Measurements from ENCODE around the gene BAIAP2.
"Not testable (repeated sequence)": the region's sequence is repeated elsewhere in the genome, so short reads cannot be mapped to it uniquely, and the experiment has no call there.

Gene BAIAP2

DNA sequence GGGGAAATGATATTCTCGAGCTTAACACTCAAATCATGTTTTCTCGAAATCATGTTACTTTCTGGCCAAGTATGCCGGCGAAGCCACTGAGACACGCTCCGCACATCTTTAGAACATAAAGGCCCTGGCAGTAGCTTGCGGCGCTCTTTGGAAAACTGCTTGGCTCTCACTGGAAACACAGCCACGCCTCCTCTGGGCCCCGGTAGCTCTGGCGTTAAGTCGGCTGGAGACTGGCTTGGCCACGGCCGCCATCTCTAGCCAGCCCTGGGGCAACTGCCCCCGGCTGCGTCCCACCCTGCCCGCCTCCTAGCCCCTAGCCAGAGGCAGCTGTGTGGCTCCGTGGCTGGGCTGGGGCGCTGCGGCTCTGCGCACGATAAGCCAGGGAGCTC is 9.2 kb upstream of the BAIAP2 start:
- no peak for DNase-seq

DNA sequence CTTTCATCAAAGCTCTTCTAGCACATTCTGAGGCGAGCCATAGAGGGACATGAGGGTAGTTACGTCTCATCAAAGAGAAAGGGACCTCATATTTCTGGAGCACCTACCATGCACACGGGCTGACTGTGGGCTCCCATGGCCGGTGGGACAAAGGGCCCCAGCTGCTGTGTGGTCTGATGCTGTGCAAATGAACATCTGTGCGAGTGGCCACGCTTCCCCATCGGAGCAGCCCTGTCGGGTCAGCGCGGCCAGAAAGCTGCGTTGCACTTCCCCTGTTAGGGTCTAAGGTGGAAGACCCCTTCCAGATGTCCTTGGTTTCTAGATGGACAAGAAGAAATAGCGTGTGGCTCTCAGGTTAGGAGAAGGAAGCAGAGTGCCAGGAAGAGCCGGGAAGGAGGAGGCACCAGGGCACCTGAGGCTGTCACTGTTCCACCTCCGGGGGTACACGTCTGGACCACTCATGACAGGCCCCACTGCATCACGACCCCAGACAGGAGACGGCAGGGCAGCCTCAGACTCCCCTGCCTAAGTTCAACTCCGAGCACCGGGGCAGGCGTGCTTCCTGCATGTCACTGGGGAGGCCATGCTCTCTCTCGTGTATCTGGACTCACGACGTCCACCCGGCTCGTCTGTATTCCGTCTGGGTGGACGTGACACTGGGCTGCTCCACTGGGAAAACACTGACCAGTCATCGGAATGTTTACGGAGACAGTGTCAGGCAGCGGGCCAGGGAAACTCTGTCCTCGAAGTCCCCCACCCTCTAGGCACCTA is 8.5 kb upstream of the BAIAP2 start:
- no peak for DNase-seq

DNA sequence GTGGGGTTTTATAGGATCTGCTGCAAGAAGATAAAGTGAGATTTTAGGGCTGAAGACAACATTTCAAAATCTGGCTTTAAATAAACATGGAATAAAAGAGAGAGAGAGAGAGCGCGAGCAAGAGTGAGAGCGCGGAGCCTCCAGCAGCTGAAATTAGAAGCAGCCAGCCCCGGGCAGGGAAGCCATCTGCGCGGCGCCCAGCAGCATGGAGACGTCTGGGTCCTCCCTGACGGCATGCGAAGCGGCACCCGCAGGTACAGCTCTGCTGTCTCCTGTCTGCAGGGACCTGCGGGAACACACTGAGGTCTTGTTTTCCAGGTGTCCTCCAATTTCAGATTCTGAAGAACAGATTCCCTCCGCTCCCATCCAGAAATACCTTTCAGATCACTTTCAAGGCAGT is 7.9 kb upstream of the BAIAP2 start:
- no peak for DNase-seq

DNA sequence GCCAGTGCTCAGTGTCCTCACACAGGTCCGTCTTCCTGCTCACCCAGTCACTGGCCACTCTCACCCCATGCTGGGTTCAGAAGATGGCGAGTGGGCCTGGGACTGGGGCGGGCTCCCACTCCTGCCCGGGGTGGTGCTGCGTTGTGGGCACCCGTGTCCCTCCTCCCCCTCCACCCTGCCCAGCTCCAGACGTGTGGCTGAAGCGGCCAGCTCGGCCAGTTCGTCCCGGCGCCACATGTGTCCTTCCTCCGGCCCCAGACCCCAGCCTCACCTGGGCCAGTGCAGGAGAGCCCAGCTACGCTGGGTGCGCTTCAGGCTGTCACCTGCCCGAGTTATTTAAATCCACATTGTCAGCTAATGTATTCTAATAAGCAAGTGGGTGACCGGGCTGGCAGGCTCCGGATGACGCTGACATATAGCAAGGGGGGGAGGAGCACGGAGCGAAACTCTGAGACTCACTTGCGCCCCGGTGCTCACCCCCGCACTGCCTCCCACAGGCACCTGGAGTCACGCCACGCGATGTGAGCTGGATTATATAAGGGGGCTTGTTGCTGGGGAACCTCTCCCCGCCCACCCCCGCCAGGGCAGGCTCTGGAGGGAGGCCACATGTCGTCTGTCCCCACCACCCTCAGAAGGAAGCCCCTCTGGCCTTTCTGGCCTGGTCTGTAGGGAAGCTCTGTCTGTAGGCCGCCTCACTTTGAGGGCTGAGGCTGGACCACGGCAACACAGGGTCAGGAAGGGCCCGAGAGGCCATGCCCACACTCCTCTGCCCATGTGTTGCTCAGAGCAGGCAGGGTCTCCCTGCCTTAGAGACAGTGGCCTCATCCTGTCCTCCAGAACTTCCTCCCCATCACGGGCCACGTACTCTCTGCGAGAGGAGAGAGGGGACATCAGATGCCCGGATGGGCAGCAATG is 7.1 kb upstream of the BAIAP2 start:
- DNase-seq: no peak

DNA sequence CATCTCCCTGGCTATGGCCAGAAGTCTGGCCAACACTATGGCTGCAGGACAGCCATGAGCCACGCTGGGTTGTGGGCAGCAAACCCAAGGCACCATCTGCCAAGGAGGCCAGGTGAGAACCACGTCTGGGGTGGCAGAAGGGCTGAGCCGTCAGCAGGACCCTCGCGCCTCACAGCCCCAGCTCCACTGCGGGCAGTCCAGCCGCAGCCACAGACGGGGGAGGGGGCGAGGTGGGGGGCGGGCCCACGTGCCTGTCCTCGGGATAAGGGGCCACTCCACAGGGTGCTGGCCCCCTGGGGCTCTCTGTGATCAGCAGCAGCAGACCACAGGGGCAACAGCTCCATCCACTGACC is 6.5 kb upstream of the BAIAP2 start:
- DNase-seq: no peak

DNA sequence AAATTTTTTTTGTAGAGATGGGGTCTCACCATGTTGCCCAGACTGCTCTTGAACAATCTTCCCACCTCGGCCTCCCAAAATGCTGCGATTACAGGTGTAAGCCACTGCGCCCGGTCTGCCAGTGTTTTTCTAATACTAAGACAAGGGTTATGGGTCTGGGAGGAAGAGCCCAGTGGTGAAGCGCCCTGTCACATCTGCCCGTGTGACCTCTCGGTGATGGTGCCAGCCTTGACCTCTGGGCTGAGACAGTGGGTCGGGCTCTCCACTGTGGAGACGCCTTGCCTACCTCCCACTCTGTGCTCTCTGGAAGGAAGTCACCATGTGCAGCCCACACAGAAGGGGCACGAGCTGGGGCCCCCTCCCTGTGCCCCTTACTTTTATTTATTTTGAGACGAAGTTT is 5.1 kb upstream of the BAIAP2 start:
- DNase-seq: no peak

DNA sequence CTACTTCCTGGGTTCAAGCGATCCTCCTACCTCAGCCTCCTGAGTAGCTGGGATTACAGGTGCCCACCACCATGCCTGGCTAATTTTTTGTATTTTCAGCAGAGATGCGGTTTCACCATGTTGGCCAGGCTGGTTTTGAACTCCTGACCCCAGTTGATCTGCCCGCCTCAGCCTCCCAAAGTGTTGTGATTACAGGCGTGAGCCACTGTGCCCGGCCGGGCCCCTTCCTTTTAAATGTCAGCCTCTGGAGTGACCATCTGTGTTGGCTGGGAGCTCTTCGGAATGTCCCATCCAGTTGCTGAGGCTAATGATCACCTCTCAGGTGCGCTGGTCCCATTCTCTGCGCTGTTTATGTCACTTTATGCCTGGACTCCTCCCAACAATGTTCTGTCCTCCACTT is 4.6 kb upstream of the BAIAP2 start:
- not testable (repeated sequence) for DNase-seq

DNA sequence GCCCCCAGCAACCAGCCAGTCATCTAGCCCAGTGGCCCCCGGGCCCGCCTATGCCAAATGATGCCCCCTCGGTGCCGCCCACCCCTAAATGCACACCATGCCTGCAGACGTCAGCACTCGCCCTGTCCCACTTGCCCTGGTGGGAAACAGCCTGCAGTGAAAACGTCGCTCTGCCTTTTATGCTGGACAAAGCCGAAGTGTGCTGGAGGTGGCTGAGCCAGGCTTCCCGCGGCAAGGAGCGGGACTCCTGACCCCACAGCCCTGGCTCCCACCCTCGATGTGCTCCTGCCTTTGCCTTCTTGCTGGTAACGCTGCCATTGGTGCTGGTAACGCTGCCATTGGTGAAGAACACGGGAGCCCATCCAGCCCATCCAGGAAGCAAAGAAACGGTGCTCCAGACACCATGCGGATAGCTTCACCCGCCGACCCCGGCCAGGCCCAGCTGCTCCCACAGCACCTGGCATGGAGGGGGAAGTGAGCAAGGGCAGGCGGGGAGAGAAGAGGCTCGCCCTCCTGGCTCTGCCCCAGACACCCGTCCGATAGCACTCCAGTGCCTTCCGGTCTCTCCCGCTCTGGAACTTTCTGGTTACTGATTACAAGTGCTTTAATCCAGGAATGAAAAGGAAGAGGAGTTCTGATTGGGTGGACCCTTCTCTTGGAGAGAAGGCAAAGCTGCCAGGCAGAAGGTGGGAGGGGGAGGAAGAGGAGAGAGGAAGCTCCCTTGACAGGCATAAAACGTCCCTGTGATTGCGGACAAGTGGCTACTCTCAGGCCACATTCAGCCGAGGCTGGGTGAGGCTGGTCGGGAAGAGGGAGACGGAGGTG is 4.0 kb upstream of the BAIAP2 start:
- no peak for DNase-seq

DNA sequence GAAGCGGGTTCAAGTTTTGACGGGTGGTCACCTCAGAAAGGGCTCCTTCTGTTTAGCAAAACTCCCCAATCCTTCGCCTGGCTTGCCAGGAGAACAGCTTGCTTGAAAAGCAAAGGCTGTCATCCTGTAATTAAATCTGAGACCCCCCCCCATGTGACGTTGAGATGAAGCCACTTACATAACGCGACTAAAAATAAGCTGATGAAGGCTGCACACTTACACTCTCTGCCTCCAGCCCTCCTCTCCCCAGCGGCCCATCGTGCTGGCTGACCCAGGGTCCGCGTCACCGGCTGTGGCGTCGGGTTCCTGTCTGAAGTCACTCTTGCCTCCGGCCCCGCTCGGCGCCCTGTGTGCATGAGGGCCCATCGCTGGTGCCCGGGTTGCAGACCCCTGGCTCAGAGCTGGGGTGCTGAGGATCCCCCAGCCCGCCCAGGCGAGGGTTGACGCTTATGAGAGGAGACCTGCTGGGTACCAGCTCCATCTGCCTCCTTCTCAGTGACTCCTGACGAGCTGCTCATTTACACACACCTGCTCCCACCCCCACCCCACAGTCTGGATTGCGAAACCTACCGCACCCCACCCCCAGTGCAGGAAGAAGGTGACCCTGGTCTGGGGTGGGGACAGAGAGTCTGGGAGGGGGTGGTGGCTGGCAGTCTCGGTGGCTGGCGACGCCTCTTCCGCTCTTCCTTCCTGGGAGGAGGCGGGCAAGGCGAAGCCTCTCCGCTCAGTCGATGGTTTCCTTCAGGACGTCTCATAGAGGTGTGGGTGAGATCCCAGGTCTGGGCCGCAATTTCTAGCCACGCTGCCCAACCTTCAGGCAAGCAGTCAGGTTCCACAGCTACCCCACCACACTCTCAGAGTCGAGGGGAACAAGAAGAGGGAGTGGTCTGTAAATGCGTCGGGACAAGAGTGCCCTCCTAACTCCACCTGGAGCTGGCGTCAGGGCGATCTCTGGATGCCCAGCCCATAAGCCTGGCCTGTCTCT is 3.1 kb upstream of the BAIAP2 start:
- DNase-seq: no peak

DNA sequence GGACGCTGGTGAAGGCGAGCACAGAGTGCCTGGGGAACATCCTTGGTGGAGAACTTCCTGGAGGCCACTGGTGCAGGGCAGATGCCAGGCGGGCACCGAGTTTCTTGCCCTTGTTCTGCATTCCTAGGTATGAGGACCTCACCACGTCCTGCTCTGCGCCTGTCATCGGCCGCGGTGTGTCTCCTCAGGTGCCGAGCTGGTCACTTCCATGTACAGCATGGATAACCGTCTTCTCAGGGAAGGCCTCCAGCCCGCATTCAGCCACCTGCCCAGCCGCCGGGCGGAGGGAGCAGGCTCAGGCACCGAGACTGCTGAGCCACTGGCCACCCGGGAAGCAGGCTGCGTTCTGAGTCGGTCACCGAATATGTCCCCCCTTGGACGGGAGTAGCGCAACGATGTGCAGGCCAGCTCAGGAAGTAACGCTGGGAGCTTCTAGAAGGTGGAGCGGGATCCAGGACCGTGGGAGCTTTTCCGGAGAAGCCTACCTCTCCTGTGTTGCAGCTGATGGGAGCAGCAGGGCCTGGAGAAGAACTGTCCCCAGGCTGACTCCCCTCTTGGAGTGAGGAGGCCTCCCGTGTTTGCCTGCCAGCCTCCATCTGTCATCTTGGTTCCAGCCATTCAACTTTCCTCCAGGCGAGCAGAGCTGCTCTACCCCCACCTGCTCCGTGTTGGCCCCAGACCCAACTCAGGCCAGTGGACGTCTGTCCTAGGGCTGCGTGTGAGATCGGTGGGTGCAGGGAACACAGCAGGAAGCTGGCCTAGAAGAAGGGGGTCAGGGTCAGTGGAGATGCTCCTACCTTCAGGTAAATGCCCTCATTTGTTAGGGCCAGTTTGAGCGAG is 2.1 kb upstream of the BAIAP2 start:
- DNase-seq: no peak

DNA sequence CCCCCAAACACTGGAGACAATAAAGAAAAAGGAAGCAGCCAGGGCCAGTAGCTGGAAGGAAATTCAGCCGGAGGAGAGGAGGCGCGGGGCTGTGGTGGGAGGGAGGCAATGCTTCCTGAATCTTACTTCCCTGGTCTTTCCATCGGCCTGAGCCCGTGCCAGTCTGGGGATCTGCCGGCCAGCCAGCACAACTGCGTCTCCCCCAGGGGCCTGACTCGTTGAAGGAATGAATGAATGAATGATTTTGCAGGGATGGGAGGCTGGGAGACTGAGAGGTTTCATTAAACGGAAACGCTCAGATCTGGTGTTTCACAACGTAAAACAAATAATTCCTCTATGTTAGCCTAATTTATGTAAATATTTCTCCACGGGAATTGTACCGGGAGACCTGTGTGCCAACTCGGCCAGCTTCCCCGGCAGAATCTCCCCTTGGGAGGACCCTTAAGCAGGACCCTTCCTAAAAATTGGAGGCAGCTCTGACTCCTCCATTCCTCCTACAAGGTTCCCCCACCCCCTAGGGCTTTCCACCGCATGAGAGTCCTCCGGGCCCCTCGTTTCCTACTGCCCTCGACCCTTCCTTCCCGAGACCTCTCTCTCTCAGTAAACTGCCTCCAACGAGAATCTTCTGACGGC is 1.3 kb upstream of the BAIAP2 start:
- no peak for DNase-seq

DNA sequence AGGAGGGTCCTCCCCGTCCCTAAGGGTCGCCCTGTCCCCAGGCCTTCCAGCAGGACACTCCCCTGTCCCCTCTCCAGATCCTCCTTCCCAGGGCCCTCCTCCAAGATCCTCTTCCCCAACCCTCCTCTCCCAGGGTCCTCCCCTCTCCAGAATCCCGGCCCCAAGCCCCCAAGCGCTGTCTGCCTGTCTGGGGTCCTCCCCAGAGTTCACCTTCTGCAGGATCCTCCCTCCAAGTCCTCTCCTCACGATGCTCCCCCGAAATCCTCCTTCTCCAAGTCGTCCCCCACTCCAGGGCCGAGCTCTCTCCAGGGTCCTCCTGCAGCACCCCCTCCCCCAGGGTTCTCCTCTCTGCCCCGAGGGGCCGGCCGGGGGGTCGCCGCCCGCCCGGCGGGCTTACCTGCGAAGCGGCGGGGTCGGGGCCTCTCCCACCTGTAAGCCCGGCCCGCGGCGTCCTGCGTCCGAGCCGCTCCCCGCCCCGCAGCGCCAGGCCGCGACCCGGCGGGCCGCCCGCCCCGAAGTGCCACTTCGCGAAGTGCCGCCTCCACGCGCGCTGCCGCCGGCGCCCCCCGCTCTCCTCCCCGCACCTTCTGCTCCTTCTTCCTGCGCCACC is 678 bp upstream of the BAIAP2 start:
- no peak for DNase-seq

DNA sequence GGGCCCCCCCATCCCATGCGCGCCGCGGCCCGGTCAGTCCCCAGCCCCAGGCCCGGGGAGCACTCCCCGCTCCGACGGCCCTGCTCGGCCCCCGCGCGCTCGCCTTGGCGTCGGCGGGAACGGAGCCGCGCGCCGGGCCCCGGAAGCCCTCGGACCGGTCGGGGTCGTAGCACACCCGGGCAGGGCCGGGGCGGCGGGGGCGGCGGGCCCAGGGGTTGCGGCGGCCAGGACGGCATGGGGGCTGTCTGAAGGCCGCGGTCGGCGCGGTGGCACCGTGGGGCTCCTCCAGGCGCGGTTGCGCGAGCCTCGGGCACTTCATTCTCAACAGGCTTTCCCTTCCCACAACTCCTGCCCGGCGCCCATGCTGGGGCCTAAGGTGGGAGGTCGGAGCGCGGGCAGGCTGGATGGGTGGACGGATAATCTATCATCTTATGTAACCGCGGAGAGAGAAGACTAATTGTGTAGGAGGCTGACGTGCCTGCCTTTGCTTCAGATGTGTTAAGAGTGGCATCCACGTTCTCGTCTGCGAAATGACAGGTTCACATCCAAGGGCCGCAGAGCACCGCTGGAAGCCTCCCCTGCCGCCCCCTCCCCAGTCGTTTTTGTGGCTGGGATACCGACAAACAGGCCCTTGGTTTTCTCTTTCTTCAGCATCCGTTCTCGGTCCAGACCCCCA is 708 bp downstream of the BAIAP2 start:
- DNase-seq: no peak

DNA sequence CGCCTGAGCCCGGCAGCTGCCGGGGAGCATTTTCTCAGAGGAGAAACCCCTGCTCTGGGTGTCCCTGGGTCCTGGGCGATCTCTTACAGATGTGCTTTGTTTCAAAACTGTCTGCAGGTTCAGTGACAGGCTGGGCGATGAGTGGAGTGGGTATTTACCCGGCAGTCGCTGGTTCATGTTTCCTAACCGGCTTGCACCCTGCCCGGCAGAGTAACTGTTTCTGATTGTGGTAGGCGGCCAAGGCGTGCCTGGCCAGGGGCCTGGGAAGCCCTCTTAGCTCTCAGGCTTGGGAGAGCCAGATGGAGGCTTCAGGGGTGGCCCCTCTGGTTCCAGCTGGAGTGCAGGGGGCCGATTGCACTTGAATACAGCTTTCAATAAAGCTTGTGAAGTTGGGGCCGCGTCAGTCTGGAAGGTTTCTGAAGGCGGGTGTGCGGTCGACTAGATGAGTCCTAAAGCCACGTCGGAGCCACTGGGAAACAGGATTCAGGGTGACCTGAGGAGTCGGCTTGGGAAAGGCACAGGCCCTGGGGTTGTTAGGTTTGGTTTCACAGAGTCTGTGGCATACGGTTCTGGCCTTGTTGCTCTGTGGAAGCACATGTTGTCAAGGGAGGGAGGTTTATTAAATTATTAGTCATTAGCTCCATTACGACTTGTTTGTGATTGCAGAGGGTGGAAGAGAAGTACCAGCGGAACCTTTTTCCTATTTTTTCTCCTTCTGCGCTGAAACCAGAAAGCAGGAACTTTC is 1.4 kb downstream of the BAIAP2 start:
- DNase-seq: no peak

DNA sequence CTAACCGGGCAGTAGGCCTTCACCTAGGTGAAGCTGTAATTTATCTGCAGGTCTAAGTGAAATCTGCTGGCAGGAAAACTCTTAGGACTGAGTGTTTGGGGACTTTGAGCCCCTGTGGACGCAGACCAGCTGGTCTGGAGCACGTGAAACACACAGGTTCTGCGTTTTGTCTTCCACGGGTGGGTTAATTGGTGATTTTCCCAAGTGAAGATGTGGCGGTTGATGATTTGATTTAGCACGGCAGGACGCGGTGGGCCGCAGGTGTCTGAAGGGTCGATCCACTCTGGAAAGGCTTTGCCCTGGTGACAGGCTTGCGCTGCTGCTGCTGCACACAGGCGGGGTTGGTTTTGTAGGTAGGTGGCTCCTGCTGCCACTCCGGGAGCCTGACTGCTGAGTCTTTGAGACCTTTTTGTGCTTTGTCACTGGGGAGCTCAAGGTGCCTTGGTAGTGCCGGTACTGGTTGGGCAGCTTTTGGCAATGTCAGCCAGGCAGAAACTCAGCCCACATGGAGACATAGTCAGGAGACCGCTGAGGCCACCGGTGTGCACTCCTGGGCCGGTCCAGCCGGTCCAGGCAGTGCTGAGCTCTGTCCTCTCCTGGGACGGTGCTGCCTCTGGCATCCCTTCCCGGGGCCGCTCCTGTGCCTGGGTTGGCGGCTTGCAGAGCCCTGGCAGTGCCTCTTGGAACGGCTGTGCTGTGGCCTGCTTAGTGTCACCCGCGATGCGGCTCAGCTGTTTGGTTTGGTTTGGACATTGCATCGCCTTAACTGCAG is 2.3 kb downstream of the BAIAP2 start:
- no peak for DNase-seq

DNA sequence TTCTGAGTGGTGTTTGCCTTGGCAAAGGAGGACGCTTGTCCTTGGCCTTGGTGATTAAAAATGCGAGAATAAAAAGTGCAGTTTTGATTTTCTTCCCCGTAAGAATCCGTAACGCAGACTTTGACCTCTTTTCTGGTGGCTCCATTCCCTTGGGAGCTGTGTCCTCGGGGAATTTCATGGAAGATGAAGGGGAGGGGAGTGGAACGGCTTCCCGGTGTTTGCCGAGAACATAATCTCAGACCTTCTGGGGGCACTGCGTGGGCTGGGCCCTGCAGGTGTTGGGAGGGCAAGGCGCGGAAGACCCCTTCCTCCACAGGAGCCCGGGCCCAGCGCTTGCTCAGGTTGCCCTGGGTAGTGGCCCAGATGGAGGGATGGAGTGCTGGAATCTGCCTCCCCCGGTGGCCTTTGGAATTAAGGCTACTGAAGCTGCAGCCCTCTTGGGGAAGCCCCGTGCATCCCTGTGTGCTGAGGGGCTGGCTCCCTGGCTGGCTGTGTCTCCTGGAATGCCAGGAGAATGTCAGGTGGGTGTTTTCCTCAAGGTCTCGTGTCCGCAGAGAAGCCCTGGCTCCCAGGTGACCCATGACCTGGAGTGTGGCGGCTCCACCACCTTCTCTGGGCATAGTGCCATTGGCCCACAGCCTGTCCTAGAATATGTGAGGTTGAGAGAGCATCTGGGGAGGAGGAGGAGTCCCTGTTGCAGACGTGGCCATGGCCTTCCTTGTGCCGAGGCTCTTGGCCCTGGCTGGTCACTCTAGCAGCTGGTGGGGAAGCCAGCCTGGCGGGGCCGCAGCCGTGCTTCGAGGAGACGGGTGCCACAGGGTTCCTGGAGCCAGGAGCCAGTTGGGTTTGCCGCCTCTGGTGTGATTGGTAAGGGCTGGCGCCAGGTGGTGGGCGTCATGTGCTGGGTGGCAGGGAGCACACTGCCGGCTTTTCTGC is 3.1 kb downstream of the BAIAP2 start:
- no peak for DNase-seq

DNA sequence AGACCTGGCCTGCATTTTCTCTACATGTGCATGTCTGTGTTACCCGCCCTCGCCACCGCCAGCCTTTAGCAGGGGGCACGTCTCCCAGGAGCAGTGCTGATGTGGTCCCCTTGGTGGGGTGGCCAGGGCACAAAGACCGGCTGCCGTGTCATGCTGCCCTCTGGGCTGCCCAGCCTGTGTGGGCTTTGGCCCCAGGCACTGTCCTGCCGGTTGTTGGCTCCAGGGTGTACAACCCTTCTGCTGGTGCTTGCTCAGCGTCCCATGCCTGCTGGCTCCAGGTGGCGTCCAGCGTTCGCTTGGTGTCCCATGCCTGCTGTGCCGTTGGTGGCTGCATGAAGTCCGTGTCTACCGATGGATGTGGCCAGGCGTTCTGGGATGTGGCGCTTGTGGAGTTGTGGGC is 4.1 kb downstream of the BAIAP2 start:
- no peak for DNase-seq
